AG08395 (cell line): ENCODE measurements around the gene MUC22.
"Not testable (repeated sequence)": the region's sequence is repeated elsewhere in the genome, so short reads cannot be mapped to it uniquely, and the experiment has no call there.

Source experiments
- DNase-seq: peaks from one replicate; pipeline ENCODE4 v3.0.0; 2012; ENCODE audit warnings: mixed read lengths, low spot score

Gene MUC22

DNA sequence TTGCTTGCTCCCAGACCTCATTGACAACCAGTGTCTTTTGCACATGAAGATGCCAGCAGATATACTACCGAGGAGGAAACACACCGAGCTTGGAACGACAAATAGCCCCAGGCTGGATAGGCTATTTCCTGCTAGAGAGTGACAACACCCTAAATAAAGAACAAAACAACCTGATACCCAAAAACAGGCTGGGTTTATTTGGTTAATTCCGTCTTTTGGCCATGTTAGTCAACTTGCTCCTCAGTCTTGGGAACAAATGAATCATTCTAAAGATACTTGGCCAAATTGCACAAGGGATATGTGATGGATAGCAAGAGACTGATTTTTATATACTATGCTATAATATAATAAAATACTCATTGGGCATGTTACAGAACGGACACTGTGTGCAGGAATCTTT, 11.5 kb upstream of the MUC22 start:
- DNase-seq = no peak

DNA sequence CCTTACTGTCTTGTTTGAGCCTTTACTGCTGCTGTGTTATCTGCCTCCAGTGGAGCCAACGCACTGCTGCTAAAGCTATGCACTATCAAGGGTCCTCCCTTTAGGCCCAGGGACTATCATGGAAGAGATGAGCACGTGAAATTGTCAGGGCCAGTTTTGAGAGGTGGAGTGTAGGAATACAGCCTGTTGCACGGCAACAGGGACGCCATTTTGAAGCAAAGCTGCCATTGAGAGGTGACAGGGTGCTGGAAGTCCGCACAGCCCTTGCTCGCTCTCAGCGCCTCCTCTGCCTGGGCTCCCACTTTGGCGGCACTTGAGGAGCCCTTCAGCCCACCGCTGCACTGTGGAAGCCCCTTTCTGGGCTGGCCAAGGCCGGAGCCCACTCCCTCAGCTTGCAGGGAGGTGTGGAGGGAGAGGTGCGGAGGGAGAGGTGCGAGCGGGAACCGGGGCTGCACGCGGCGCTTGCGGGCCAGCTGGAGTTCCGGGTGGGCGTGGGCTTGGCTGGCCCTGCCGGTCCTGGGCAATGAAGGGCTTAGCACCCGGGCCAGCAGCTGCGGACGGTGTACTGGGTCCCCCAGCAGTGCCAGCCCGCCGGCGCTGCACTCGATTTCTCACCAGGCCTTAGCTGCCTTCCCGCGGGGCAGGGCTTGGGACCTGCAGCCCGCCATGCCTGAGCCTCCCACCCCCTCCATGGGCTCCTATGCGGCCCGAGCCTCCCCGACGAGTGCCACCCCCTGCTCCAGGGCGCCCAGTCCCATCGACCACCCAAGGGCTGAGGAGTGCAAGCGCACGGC, 10.0 kb upstream of the MUC22 start:
- DNase-seq = not testable (repeated sequence)

DNA sequence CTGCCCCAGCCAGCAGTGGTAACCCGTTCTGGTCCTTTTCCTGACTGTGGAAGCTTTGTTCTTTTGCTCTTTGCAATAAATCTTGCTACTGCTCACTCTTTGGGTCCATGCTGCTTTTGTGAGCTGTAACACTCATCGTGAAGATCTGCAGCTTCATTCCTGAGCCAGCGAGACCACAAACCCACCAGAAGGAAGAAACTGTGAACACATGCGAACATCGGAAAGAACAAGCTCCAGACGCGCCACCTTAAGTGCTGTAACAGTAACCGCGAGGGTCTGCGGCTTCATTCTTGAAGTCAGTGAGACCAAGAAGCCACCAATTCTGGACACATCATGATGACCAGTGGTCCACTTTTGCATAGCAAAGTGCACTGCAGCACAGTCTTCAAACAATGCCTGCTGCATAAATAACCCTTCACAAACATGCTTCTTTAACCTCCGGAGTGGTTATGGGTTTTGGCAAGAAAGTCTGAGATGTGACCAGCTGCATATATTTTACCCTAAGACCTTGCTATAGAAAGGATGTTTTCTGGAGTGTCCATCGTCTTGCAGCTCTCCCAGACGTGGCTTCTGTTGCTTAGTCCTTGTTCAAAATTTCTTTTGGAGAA, 8.9 kb upstream of the MUC22 start:
- DNase-seq = no peak

DNA sequence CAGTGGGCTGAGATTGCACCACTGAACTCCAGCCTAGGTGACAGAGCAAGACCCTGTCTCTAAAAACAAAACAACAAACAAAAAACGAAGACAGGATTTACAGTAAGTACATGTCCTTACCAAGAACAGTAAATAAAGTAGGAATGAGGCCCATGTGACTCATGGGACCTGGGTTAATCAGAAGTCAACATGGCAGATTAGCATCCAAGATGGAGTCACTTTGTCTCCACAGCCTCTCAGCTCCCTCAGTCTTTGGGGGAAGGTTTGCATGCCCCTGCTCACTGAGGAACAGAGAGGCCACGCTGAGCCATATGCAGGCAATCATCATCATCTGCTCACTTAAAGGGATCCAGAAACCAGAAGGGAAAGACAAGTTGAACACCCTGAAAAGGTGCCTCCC, 7.8 kb upstream of the MUC22 start:
- DNase-seq = no peak

DNA sequence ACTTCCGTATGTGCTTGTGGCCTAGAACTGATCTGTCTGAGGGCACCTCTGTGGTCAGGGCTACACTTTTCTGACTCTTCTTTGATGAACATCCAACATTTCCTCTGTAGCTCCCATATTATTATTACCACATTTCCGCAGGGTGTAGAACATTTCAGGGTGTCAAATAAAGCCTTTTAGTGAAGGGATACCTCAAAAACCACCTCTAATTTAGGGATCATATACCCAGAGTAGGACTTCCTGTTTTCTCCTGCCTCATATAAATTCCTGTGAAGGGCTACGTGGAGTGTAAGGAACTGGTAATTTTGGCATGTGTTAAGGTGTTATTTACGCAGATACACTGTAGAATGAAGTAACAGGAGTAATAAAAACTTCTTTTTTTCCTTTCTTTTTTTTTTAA, 5.5 kb upstream of the MUC22 start:
- DNase-seq = no peak

DNA sequence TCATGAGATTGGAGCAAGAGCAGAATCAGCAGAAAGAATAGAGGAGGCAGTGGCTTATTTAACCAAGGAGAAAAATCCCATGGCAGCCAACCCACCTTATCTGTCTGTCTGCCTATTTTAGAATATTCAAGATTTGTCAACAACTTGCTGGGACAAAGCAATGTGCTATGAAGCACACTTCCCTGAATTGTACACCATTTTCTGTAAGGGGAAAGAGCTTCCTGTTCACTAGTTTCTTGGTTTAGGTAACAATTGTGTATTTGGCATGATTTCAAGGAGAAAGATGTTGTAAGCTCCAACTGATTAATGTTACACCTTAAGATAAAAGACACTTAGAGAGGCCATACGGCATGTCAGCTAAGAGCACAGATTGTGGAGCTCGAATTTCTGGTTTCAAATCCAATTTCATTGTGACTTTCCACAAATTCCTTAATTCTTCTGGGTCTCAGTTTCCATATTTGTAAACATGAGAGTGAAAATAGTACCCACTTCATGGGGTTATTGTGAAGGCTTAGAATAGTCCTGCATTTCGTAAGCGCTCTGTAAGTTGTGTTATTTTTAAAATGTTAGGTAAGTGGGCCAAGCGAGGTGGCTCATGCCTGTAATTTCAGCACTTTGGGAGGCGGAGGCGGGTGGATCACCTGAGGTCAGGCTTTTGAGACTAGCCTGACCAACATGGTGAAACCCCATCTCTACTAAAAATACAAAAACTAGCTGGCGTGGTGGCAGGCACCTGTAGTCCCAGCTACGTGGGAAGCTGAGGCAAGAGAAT, 4.8 kb upstream of the MUC22 start:
- DNase-seq = no peak

DNA sequence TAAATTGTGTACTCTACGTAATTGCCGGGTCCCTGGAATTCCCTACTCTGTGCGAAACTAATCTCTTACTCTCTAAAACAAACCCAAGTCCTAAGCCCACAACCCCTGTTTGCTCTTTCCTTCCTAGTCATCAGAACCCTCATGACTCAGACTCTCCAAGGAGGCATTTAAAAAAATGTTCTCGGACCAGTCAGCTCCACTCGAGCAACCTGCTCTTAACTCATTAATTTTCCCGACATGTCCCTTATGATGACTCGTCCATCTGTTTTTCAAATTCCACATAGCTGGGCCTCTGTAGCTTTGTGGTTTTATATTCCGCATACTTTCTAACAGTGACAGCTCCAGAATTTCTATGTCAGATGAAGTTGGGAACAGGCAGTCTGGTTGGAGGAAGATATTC, 2.6 kb upstream of the MUC22 start:
- DNase-seq = peak; percentile 83

DNA sequence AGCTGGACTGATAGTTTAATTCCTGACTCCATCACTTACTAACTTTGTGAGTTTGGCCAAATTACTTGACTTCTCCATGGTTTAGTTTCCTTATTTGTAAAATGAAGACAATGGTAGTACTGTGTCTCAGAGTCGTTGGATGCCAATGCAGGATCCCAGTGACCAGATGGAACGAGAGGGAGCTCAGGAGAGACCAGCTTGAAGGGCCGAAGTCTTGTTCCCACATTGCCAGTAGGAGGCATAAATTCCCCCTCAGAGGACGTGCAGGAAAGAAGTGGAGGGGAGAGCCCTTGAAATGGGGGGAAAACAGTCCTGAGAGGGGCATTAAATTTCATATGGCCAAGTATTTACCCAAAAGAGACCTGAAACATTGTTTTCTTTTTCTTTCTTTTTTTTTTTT, 2.1 kb upstream of the MUC22 start:
- DNase-seq = no peak

DNA sequence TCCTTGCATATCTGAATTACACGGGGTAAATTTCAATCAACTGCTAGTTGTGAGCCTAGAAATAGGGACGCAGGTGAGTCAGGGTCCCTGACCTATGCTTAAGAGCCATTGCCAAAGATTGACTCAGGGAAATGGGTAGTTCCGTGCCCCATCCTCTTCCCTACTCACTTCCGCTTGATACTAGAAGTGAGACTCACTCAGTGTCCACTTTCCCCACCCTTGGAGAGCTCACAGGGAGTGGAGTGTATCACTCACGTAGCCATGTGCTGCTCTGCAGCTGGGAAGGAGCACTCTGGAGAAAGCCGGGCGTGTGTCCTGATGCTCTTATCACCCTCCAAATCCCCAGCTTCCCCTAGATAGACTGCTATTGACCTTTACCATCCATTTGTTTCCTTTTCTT, 543 bp upstream of the MUC22 start:
- no peak for DNase-seq

DNA sequence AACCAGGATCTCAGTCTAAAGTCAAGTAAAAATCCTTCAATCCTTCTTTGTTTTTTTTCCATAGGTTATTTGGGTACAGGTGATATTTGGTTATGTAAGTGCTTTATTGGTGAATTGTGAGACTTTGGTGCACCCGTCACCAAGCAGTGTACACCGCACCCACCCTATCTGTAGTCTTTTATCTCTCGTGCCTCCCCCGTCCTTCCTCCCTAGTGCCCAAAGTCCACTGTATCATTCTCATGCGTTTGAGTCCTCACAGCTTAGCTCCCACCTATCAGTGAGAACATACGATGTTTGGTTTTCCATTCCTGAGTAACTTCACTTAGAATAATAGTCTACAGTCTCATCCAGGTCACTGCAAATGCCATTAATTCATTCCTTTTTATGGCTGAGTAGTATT, 879 bp downstream of the MUC22 start:
- no peak for DNase-seq

DNA sequence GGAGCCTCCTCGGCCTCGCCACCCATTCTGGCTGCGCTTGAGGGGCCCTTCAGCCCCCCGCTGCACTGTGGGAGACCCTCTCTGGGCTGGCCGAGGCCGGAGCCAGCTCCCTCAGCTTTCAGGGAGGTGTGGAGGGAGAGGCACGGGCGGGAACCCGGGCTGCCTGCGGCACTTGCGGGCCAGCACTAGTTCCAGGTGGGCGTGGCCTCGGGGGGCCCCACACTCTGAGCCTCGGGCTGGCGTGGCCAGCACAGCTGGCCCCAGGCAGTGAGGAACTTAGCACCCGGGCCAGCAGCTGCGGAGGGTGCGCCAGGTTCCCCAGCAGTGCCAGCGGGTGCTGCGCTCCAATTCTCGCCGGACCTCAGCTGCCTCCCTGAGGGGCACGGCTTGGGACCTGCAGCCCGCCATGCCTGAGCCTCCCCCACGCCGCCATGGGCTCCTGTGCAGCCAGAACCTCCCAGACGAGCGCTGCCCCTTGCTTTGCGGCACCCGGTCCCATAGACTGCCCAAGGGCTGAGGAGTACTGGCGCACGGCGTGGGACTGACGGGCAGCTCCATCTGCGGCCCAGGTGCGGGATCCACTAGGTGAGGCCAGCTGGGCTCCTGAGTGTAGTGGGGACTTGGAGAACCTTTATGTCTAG, 6.5 kb downstream of the MUC22 start:
- DNase-seq = no peak

DNA sequence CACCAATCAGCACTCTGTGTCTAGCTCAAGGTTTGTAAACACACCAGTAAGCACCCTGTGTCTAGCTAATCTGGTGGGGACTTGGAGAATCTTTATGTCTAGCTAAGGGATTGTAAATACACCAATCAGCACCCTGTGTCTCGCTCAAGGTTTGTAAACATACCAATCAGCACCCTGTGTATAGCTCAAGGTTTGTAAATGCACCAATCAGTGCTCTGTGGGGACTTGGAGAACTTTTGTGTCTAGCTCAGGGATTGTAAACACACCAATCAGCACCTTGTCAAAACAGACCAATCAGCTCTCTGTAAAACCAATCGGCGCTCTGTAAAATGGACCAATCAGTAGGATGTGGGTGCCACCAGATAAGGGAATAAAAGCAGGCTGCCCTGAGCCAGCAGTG, 7.2 kb downstream of the MUC22 start:
- DNase-seq = not testable (repeated sequence)

DNA sequence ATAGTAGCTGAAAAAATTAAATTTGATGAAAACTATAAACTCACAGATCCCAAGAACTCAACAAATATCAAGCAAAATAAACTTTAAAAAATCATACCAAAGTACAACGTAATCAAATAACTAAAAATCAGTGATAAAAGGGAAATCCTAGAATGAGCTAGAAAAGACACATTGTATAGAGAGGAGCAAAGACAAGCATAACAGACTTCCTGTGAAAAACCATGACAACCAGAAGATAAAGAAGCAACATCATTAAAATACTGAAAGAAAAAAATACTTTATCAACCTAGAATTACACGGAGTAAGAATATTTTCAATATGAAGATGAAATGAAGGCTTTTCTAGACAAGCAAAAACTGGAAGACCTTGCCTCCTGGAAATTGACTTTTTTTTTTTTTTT, 9.8 kb downstream of the MUC22 start:
- no peak for DNase-seq

DNA sequence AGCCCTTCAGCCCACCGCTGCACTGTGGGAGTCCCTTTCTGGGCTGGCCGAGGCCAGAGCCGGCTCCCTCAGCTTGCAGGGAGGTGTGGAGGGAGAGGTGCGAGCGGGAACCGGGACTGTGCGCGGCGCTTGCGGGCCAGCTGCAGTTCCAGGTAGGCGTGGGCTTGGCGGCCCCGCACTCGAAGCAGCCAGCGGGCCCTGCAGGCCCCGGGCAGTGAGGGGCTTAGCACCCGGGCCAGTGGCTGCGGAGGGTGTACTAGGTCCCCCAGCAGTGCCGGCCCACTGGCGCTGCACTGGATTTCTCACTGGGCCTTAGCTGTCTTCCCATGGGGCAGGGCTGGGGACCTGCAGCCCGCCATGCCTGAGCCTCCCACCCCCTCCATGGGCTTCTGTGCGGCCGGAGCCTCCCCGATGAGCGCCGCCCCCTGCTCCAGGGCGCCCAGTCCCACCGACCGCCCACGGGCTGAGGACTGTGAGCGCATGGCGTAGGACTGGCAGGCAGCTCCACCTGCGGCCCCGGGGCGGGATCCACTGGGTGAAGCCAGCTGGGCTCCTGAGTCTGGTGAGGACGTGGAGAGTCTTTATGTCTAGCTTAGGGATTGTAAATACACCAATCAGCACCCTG, 10.5 kb downstream of the MUC22 start:
- DNase-seq = not testable (repeated sequence)

DNA sequence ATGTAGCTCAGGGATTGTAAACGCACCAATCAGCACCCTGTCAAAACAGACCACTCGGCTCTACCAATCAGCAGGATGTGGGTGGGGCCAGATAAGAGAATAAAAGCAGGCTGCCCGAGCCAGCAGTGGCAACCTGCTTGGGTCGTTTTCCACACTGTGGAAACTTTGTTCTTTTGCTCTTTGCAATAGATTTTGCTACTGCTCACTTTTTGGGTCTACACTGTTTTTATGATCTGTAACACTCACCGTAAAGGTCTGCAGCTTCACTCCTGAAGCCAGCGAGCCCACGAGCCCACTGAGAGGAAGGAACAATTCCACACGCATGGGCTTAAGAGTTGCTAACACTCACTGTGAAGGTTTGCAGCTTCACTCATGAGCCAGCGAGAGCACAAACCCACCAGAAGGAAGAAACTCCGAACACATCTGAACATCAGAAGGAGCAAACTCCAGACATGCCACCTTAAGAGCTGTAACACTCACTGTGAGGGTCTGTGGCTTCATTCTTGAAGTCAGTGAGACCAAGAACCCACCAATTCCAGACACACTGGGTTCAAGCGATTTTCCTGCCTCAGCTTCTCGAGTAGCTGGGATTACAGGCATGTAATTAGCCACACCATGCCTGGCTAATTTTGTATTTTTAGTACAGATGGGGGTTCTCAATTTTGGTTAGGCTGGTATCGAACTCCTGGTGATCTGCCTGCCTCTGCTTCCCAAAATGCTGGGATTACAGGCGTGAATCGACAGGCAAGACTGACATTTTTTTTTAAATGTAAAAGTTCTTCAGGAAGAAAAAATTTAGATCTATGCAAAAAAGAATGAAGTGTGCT, 11.6 kb downstream of the MUC22 start:
- not testable (repeated sequence) for DNase-seq

DNA sequence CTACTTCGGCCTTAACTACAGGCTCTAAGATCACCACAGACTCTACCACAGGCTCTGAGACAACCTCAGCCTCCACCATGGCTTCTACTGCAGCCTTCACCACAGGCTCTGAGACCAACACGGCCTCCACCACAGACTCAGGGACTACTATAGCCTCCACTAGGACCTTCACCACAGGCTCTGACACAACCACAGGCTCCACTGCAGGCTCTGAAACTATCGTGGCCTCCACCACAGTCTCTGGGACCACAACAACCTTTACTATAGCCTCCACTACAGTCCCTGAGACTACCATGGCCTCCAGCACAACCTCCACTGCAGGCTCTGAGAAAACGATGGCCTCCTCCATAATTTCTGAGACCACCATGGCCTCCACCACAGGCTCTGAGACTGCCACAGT, 15.3 kb downstream of the MUC22 start:
- no peak for DNase-seq

DNA sequence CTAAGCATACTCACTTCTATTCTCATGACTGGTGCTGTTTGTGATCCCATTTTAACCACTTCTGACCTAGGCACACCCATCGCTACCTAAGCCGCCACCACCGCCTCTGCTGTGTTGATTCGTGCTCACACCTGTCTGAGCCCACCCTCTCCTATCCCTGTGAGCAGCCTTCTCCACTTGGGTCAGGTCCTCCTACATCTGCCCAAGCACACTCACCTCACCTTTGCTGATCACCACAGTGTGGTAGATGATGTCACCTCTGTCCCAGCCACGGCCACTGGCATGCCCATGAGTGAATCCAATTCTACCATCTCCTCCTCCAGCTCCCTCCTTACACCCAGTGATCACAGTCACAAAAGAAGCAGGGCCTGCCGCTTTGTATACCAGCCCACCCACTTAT, 20.8 kb downstream of the MUC22 start:
- no peak for DNase-seq

DNA sequence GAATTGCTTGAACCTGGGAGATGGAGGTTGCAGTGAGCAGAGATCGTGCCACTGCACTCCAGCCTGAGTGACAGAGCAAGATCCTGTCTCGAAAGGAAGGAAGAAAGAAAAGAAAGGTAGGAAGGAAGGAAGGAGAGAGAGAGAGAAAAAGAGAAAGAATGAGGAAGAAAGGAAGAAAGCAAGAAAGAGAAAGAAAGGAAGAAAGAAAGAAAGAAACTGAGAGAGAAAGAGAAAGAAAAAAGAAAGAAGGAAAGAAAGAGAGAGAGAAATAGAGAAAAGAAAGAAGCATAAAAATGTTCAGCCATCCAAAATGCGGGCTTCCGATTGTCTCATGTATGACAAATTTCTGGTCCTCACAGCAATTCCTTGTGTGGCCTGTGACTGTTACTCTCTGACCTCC, 22.8 kb downstream of the MUC22 start:
- no peak for DNase-seq

DNA sequence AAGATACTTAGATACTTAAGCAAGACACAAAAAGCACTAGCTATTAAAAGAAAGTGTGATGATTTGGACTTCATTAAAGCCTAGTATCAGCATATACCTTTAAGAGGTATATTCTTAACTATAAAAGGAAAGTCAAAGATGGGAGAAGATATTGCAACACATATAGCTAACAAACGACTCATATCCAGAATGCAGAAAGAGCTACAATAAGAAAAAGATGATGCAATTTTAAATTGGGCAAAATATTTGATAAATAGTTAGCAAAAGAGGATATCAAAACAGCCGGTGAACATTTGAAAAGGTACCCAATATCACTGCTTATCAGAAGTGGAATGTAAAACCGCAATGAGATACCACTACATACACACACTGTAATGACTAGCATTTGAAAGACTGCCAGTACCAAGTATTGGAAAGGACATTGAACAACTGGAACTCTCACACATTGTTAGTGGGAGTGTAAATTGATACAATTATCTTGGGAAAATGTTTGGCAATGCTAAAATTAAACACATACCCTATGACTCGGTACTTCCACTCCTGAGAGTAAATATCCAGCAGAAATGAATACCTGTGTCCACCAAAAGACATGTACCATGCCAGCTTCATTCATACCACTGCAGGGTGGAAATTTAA, 25.7 kb downstream of the MUC22 start:
- no peak for DNase-seq

DNA sequence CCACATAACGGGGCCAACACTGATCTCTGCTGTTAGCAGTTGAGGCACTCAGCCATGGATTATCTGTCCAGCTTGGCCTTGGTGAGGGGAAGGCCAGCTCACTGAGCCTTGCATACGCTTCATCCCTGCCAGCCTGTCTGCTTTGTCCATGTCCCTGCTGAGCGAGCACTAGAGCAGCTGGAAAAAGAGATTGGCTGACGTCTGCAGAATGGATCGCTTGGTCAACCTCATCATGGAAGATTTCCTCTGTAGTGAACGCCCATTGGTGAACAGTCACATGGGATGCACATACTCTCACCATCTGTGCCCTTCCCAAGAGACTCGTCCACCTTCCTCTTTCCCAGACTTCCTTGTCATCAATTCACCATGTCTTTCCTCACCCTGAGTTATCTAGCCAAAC, 26.9 kb downstream of the MUC22 start:
- DNase-seq = peak; percentile 80

DNA sequence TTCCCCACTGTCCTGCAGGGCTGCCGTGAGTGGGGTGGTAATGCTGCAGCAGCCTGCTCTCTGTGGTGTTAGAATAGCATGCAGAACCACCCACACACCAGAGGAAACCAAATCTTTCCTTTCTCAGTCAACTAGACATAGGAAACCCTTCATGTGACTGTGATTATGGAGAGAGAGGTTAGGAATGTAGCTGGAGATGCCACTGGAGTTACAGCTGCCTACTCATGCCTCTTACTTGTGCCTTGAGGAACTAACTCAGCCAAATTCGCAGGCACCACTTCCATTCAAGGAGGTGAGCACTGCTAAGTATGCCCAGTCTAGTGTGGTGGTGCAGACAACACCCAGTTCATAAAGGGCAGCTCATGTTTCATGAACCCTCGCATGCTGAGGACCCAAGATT, 27.4 kb downstream of the MUC22 start:
- peak; percentile 82 for DNase-seq
